Ascending aorta (tissue), 2 donors: ENCODE results near the gene GHDC. TPM values are rescaled to one million over a fixed set of nuclear protein-coding genes. Genes with fewer than 3 reads are reported as not detected.

Source experiments
- DNase-seq, 2 donors: peaks; one replicate each; pipeline ENCODE4 v3.0.0-alpha.2; 2019; ENCODE audit warnings: low spot score in 2 of 2
- H3K27ac ChIP-seq, 2 donors: fragments of 200-600 bp; sonication (generic); one replicate each; pipeline ENCODE4 v1.5.1; 2016 to 2017; ENCODE audit warnings: mild to moderate bottlenecking in 1 of 2
- H3K27me3 ChIP-seq: fragments of 200-600 bp; sonication (generic); one replicate; pipeline ENCODE4 v1.5.1; 2017
- H3K36me3 ChIP-seq, 2 donors: fragments of 200-600 bp; sonication (generic); one replicate each; pipeline ENCODE4 v1.5.1; 2016
- H3K4me1 ChIP-seq, 2 donors: fragments of 200-600 bp; sonication (generic); one replicate each; pipeline ENCODE4 v1.5.1; 2016 to 2017; ENCODE audit warnings: mild to moderate bottlenecking in 1 of 2
- H3K4me3 ChIP-seq, 2 donors: fragments of 200-600 bp; sonication (generic); one replicate each; pipeline ENCODE4 v1.5.1; 2016 to 2017; ENCODE audit warnings: mild to moderate bottlenecking in 1 of 2
- H3K9me3 ChIP-seq, 2 donors: fragments of 200-600 bp; sonication (generic); one replicate each; pipeline ENCODE4 v1.5.1; 2016
- intact Hi-C: fragments of 100-400 bp; cut with DNase I; formaldehyde crosslinking; loops from one replicate; pipeline ENCODE4 v1.15.1; 2023
- total RNA-seq: library from RNA; depleted of rRNA; stranded (reverse); fragments of >200 nt; gene quantifications from one replicate; pipeline ENCODE4 v1.1.0, GENCODE V29; 2016
- TF ChIP-seq, protein P1 (sequence below), 3 experiments: fragments of 200-600 bp in 2 of 3; fragments of 450-650 bp in 1 of 3; sonication (generic) in 2 of 3; IDR thresholded peaks; one replicate each; pipeline ENCODE4 v1.5.1; 2016 to 2019; ENCODE audit warnings: antibody characterized with exemption in 3 of 3, mild to moderate bottlenecking in 1 of 3, moderate library complexity in 1 of 3

Gene GHDC
- total RNA-seq, 1 donor from 2014 or later: 94.3 TPM

DNA sequence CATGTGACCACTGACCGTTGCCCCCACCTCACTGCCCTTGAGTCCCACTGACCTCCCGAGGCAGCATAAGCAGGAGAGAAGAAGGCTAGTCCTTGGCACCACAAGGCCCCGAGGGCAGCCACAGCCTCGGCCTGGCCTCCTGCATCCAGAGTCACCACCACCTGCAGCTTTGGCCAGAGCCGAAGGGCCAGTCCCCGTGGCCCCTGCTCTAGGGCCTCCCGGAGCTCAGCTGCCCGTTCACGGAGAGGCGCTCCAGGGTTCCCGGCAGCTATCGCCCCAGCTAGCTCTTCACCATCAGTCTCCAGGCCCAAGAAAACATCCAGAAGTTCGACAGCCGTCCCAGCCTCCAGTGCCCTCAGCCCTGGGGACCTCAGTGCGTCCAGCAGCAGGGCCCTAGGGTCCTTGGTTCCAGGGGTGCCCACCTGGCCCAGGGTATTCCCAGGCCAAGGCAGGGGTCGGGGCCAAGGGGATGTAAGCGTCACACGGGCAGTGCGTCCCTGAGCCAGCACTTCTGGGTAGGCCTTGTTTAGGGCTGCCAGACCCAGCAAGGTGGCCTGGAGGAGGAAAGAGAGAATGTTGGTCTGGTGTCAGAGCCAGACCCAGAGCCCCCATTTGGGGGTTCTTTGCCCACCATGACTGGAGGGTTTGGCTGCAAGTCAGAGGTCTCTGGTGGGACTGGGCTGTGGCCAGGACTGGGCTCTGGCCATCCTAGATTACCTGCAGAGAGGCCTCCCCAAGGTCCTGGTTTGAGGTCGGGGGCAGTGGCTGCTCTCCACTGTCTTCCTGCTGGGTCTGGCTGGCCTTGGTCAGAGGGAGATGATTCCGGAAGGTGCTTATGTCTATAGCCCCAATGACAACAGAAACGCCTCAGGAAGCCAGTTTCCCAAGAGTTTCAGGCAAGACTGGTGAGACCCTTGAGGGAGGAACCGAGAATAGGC lies 1.8 kb downstream of the GHDC start:
- Histone ChIP-seq H3K27ac (no peak overlapping the region), H3K36me3 (no peaks in the 10 kb centered on the region), H3K4me1 (peaks cover 7 to 16% of the 10 kb centered on the region in 2 donors), H3K4me3 (no peak overlapping the region), H3K27me3 (no peaks in the 10 kb centered on the region), H3K9me3 (no peaks in the 10 kb centered on the region)
- no peak for DNase-seq
- intact Hi-C loops: loop anchor here (5.0 kb wide), 1 partner anchor 85 kb away; the partner anchor contains the start of gene STAT5B
- TF ChIP-seq, protein P1, sequence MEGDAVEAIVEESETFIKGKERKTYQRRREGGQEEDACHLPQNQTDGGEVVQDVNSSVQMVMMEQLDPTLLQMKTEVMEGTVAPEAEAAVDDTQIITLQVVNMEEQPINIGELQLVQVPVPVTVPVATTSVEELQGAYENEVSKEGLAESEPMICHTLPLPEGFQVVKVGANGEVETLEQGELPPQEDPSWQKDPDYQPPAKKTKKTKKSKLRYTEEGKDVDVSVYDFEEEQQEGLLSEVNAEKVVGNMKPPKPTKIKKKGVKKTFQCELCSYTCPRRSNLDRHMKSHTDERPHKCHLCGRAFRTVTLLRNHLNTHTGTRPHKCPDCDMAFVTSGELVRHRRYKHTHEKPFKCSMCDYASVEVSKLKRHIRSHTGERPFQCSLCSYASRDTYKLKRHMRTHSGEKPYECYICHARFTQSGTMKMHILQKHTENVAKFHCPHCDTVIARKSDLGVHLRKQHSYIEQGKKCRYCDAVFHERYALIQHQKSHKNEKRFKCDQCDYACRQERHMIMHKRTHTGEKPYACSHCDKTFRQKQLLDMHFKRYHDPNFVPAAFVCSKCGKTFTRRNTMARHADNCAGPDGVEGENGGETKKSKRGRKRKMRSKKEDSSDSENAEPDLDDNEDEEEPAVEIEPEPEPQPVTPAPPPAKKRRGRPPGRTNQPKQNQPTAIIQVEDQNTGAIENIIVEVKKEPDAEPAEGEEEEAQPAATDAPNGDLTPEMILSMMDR (IDR thresholded peaks at IDR 0.05): no peak

DNA sequence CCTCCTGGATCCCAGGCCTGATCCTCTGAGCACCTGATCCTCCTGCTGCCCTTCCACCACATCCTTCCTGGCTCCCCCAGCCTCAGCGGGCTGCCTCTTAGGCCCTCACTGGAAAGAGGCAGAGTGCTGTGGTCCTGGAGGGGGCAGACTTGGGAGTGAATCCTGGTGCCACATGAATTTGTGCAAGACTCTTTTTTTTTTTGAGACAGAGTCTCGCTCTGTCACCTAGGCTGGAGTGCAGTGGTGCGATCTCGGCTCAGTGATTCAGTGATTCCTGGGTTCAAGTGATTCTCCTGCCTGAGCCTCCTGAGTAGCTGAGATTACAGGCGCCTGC lies 3.1 kb downstream of the GHDC start:
- H3K27me3 ChIP-seq: no peaks in the 10 kb centered on the region
- intact Hi-C loops: loop anchor here (5.0 kb wide), 1 partner anchor 86 kb away; the partner anchor contains the start of gene STAT5B
- H3K36me3 ChIP-seq: no peaks in the 10 kb centered on the region
- TF ChIP-seq, protein P1 (IDR thresholded peaks at IDR 0.05): no peak
- no peak overlapping the region for H3K4me3 ChIP-seq
- no peak for DNase-seq
- H3K27ac ChIP-seq: no peak overlapping the region
- H3K9me3 ChIP-seq: no peaks in the 10 kb centered on the region
- peaks cover 7 to 16% of the 10 kb centered on the region in 2 donors for H3K4me1 ChIP-seq

DNA sequence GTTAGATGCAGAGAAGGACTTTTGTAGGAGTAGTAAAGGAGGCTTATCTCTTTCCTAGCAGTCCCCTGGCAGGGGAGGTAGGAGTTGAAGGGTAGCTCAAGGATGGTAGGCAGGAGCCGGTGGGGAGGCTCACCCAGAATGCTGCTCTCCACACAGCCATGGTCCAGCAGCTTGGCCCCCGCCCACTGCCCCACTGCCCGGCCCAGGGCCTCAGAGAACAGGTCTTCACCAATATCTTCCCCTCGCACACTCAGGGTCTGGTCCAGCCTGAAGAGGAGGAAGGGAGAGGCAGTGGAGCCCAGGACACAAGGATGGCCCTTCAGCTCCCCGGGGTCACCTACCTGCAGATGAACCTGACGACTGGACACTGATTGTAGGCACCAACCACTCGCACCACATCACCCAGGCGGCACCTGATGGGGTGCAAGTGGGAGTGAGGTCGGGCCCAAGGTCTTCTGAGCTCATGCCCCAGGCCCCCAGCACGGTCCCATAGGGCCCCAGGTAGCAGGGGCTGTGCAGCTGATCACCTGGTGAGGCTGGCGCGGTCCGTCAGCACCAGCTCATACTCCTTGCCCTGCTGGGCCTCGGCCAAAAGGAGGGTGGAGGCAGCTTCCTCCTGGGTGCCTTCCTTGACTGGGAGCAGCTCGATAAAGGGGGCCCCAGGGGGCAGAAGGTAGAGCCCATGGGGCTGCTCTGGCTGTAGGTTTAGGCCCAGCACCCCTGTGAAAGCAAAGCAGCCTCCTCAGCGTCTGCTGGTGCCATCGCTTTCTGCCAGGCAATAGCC lies 3.6 kb downstream of the GHDC start:
- DNase-seq: no peak
- intact Hi-C loops: loop anchor here (5.0 kb wide), 1 partner anchor 87 kb away; the partner anchor contains the start of gene STAT5B
- Histone ChIP-seq H3K9me3 (no peaks in the 10 kb centered on the region), H3K27me3 (no peaks in the 10 kb centered on the region), H3K27ac (no peak overlapping the region), H3K4me1 (peaks cover 7 to 16% of the 10 kb centered on the region in 2 donors), H3K4me3 (no peak overlapping the region), H3K36me3 (no peaks in the 10 kb centered on the region)
- TF ChIP-seq, protein P1 (IDR thresholded peaks at IDR 0.05): no peak

DNA sequence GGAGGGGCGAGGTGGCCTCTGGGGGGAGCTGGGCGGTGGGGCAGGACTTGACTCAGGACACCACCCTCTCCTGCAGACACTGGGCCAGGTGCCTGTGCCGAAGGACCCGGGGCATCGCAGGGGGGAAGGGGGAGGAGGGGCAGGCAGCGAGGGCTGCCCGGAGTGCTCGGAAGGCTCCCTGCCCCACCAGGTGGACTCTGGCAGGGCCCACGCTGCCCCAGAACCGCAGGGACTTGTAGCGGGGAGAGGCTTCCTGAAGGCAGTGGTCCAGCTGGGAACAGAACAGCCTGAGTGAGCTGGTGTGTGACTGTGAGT lies 4.7 kb downstream of the GHDC start:
- intact Hi-C loops: no loop called here

More for the DNA sequence above, 4.7 kb downstream of the GHDC start:
- Histone ChIP-seq H3K4me1 (peaks cover 8 to 16% of the 10 kb centered on the region in 2 donors), H3K27ac (no peak overlapping the region), H3K36me3 (no peaks in the 10 kb centered on the region), H3K4me3 (no peak overlapping the region), H3K9me3 (no peaks in the 10 kb centered on the region), H3K27me3 (no peaks in the 10 kb centered on the region)
- TF ChIP-seq, protein P1 (IDR thresholded peaks at IDR 0.05): no peak
- no peak for DNase-seq
